A673 (cell line): Measurements from ENCODE around the gene LRRC10. TPM values are rescaled to one million over a fixed set of nuclear protein-coding genes. Genes with fewer than 3 reads are reported as not detected.

ENCODE experiments used
- BruUV-seq: library from RNA; stranded (reverse); fragments of 400-500 nt; replicated peaks from 2 replicates; lab custom pipeline; 2021; lab: Mats Ljungman, UMichigan
- CTCF ChIA-PET: fragments of 300-600 bp; sonication (Branson Sonifier 250); formaldehyde crosslinking; loops from one replicate; lab custom pipeline; 2022; ENCODE audit warnings: antibody characterized with exemption; lab: Charles Lee
- POLR2A ChIA-PET: fragments of 300-600 bp; sonication (Branson Sonifier 250); formaldehyde crosslinking; loops from one replicate; lab custom pipeline; 2022; ENCODE audit warnings: antibody characterized with exemption; ENCODE audit not compliant: low non-redundant PET; lab: Charles Lee
- DNase-seq: peaks from one replicate; pipeline ENCODE4 v3.0.0-alpha.2; 2015; ENCODE audit warnings: low spot score
- H3K27ac ChIP-seq: fragments of 200-600 bp; sonication (generic); 2 replicates; pipeline ENCODE4 v1.5.1; 2016; ENCODE audit warnings: mixed run types, low read depth, mild to moderate bottlenecking, mixed read lengths, antibody characterized with exemption, low read length; ENCODE audit not compliant: poor library complexity, severe bottlenecking
- H3K27me3 ChIP-seq: fragments of 200-600 bp; sonication (generic); replicated peaks from 2 replicates; pipeline ENCODE4 v1.6.1; 2017; ENCODE audit warnings: mixed run types, low read depth, mild to moderate bottlenecking, mixed read lengths, antibody characterized with exemption, low read length; ENCODE audit not compliant: insufficient read depth, poor library complexity
- H3K36me3 ChIP-seq: fragments of 200-600 bp; sonication (generic); 2 replicates; pipeline ENCODE4 v1.6.1; 2016; ENCODE audit warnings: mixed run types, mild to moderate bottlenecking, mixed read lengths, antibody characterized with exemption, low read length; ENCODE audit not compliant: insufficient read depth, poor library complexity, severe bottlenecking
- H3K4me1 ChIP-seq: fragments of 200-600 bp; sonication (generic); 2 replicates; pipeline ENCODE4 v1.6.1; 2017; ENCODE audit warnings: mixed run types, mild to moderate bottlenecking, mixed read lengths, antibody characterized with exemption, low read length; ENCODE audit not compliant: insufficient read depth, poor library complexity, severe bottlenecking
- H3K4me3 ChIP-seq: fragments of 200-600 bp; sonication (generic); 2 replicates; pipeline ENCODE4 v1.5.1; 2016; ENCODE audit warnings: low read depth, mixed run types, mild to moderate bottlenecking, mixed read lengths, low read length; ENCODE audit not compliant: poor library complexity, severe bottlenecking
- H3K9me3 ChIP-seq: fragments of 200-600 bp; sonication (generic); 2 replicates; pipeline ENCODE4 v1.6.1; 2016; ENCODE audit warnings: mixed run types, low read depth, mild to moderate bottlenecking, mixed read lengths, antibody characterized with exemption, low read length; ENCODE audit not compliant: poor library complexity, severe bottlenecking
- EZH2 ChIP-seq: fragments of 200-600 bp; sonication (generic); IDR thresholded peaks from 2 replicates; pipeline ENCODE4 v1.6.1; 2017; ENCODE audit warnings: borderline replicate concordance, low read depth, mild to moderate bottlenecking, mixed read lengths, antibody characterized with exemption, low read length; ENCODE audit not compliant: poor library complexity, severe bottlenecking
- intact Hi-C: fragments of 100-400 bp; cut with micrococcal nuclease; formaldehyde crosslinking; loops from one replicate; pipeline ENCODE4 v1.10.0; 2022; ENCODE audit not compliant: unreplicated experiment
- total RNA-seq: library from RNA; stranded (reverse); gene quantifications from 2 replicates; pipeline ENCODE4 v1.2.3, GENCODE V29; 2021
- TF ChIP-seq, protein P1 (sequence below): fragments of 300-800, 200-600 bp; sonication (generic); conservative IDR thresholded peaks from 2 replicates; pipeline ENCODE4 v1.5.1; 2017; ENCODE audit warnings: low read depth, mild to moderate bottlenecking, antibody characterized with exemption, low read length, moderate library complexity, mixed read lengths

Gene LRRC10
- total RNA-seq, 1 experiment from 2014 or later = not detected

DNA sequence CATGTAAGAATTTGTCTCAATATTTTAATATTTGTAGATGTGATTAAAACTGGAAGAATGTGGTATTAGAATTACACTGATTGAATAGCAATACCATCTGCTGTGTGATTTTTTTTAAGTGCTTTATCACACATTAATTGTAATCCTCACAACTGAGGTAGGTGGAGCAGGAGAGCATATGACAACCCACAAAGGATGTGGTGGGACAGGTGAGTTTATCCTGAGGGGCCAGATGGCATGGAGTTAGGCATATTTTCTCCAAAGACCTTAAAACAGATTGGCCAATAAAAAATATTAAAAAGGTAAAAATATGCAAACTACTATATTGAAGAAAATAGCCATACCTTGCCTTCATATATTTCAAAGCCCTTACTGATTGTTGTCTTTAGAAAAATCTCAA lies 7.8 kb downstream of the LRRC10 start:
- H3K4me3 ChIP-seq = no peak overlapping the region
- H3K36me3 ChIP-seq = peaks cover 56% of the 10 kb centered on the region
- no peaks in the 10 kb centered on the region for H3K4me1 ChIP-seq
- BruUV-seq = no TSS peak
- ChIA-PET CTCF (no interaction called here), POLR2A (no interaction called here)
- no peak for TF ChIP-seq EZH2
- TF ChIP-seq, protein P1, sequence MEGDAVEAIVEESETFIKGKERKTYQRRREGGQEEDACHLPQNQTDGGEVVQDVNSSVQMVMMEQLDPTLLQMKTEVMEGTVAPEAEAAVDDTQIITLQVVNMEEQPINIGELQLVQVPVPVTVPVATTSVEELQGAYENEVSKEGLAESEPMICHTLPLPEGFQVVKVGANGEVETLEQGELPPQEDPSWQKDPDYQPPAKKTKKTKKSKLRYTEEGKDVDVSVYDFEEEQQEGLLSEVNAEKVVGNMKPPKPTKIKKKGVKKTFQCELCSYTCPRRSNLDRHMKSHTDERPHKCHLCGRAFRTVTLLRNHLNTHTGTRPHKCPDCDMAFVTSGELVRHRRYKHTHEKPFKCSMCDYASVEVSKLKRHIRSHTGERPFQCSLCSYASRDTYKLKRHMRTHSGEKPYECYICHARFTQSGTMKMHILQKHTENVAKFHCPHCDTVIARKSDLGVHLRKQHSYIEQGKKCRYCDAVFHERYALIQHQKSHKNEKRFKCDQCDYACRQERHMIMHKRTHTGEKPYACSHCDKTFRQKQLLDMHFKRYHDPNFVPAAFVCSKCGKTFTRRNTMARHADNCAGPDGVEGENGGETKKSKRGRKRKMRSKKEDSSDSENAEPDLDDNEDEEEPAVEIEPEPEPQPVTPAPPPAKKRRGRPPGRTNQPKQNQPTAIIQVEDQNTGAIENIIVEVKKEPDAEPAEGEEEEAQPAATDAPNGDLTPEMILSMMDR = 0 out of 2 replicates have a peak, but pooled peaks have one; percentile 18
- no peak for DNase-seq
- H3K27ac ChIP-seq = no peak overlapping the region
- intact Hi-C loops = no loop called here
- no peaks in the 10 kb centered on the region for H3K27me3 ChIP-seq
- H3K9me3 ChIP-seq = no peaks in the 10 kb centered on the region

DNA sequence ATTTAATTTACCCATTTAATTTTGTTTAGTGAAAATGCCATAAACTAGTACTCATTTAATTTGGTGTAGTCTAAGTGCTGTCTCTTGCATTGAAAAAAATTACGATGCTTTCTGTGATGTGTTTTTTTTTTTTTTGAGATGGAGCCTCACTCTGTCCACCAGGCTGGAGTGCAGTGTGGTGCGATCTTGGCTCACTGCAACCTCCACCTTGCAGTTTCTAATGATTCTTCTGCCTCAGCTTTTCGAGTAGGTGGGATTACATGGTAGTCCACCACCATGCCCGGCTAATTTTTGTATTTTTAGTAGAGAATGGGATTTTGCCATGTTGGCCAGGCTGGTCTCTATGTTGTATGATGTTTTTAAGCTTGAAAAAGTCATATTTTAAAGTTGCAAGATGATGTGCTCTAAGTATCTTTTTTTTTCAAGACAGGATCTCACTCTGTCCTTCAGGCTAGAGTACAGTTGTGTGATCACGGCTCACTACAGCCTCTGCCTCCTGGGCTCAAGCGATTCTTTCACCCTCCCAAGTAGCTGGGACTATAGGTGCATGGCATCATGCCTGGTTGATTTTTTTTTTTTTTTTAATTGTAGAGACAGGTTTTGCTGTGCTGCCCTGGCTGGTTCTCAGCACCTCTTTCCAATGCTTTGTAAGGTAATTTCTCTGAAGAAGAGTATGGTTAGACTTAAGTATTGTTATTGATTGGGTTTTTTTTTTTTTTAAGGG lies 8.6 kb downstream of the LRRC10 start:
- CTCF ChIA-PET = no interaction called here
- Histone ChIP-seq H3K27me3 (no peaks in the 10 kb centered on the region), H3K36me3 (peaks cover 64% of the 10 kb centered on the region), H3K4me3 (no peak overlapping the region), H3K9me3 (no peaks in the 10 kb centered on the region), H3K4me1 (no peaks in the 10 kb centered on the region), H3K27ac (no peak overlapping the region)
- DNase-seq = no peak
- POLR2A ChIA-PET = no interaction called here
- BruUV-seq = no TSS peak
- intact Hi-C loops = no loop called here
- TF ChIP-seq, protein P1 = no peak
- no peak for TF ChIP-seq EZH2

DNA sequence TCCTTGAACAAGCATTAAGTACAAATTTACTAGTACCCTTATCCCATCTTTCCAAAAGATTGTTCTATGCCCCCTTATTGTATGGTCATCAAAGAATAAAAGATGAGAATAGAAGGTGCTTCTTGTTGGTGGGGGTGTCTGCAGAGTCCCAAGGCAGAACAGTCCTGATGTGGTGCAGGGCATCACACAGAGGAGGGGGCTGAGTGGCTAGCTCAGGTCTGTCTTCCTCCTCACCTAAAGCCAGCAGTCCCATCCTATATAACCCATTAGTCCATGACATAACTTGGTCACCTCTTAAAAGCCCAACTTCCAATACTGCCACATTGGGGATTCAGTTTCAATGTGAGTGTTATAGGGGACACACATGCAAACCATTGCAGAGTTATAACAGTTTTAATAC lies 9.9 kb downstream of the LRRC10 start:
- ChIA-PET CTCF (no interaction called here), POLR2A (no interaction called here)
- Histone ChIP-seq H3K36me3 (peaks cover 77% of the 10 kb centered on the region), H3K4me1 (no peaks in the 10 kb centered on the region), H3K9me3 (no peaks in the 10 kb centered on the region), H3K27ac (no peak overlapping the region), H3K27me3 (no peaks in the 10 kb centered on the region), H3K4me3 (no peak overlapping the region)
- DNase-seq = no peak
- no TSS peak for BruUV-seq
- TF ChIP-seq EZH2 = no peak
- TF ChIP-seq, protein P1 = no peak
- intact Hi-C loops = no loop called here
